ENCODE results near the gene ABI3BP. TPM values are rescaled to one million over a fixed set of nuclear protein-coding genes. Genes with fewer than 3 reads are reported as not detected.

ABI3BP gene
- total and polyA plus RNA-seq, 4 donors: 1.9 to 4.2 (median 2.4) TPM

GRCh38 chr3:100992231-100993012, 799 bp downstream of the ABI3BP start:
- Histone ChIP-seq H3K9ac (ENCODE audit: low read depth in 1 of 2, low read length in 2 of 2) (peak overlapping the region; percentile 27 to 58), H3K4me3 (ENCODE audit: low read depth in 1 of 3, low read length in 3 of 3) (peak overlapping the region; percentile 19 to 22 (median 20)), H3K4me1 (ENCODE audit: control insufficient read depth in 4 of 4, insufficient read depth in 4 of 4, low read length in 3 of 4) (peaks cover 0 to 5% (median 2%) of the 10 kb centered on the region in 4 donors), H3K27me3 (ENCODE audit: control insufficient read depth in 4 of 4, insufficient read depth in 4 of 4, low read length in 3 of 4) (no peaks in the 10 kb centered on the region), H3K27ac (ENCODE audit: low read depth in 1 of 2, low read length in 2 of 2) (peak overlapping the region; percentile 32 to 40), H3K36me3 (ENCODE audit: control insufficient read depth in 4 of 4, insufficient read depth in 3 of 4, low read depth in 1 of 4, low read length in 3 of 4) (no peaks in the 10 kb centered on the region), H3K9me3 (ENCODE audit: control insufficient read depth in 4 of 4, low read length in 3 of 4) (no peaks in the 10 kb centered on the region)
- 11% methylated on average over 3 of the region's 3 CpGs for WGBS
- peak in 1 of 2 donors; percentile 15 for TF ChIP-seq RXRA (IDR thresholded peaks at IDR 0.05)
- peak; percentile 37 to 73 for TF ChIP-seq HNF4A (conservative IDR thresholded peaks at IDR 0.05)
- no peak for TF ChIP-seq SP1 (IDR thresholded peaks at IDR 0.05)
- DNase-seq (ENCODE audit: low spot score): no peak

- no peaks in the 10 kb centered on the region for H3K27me3 ChIP-seq (ENCODE audit: control insufficient read depth in 4 of 4, insufficient read depth in 4 of 4, low read length in 3 of 4)
- H3K27ac ChIP-seq (ENCODE audit: low read depth in 1 of 2, low read length in 2 of 2): no peak overlapping the region
- DNase-seq (ENCODE audit: low spot score): no peak
- peaks cover 0 to 5% (median 2%) of the 10 kb centered on the region in 4 donors for H3K4me1 ChIP-seq (ENCODE audit: control insufficient read depth in 4 of 4, insufficient read depth in 4 of 4, low read length in 3 of 4)
- H3K4me3 ChIP-seq (ENCODE audit: low read depth in 1 of 3, low read length in 3 of 3): no peak overlapping the region
- TF ChIP-seq JUND (IDR thresholded peaks at IDR 0.05): no peak
- no peak for TF ChIP-seq YY1 (IDR thresholded peaks at IDR 0.05)
- TF ChIP-seq FOXA1 (IDR thresholded peaks at IDR 0.05): no peak
- TF ChIP-seq ZBTB33 (IDR thresholded peaks at IDR 0.05): no peak
- TF ChIP-seq EGR1 (IDR thresholded peaks at IDR 0.05; ENCODE audit: low read depth in 2 of 2): no peak
- TF ChIP-seq HNF4G (IDR thresholded peaks at IDR 0.05): no peak
- TF ChIP-seq RXRA (IDR thresholded peaks at IDR 0.05): no peak
- TF ChIP-seq HNF4A (conservative IDR thresholded peaks at IDR 0.05): no peak
- TF ChIP-seq RAD21 (IDR thresholded peaks at IDR 0.05): no peak
- no peak for TF ChIP-seq GABPA (IDR thresholded peaks at IDR 0.05 in 1 of 2, conservative IDR thresholded peaks at IDR 0.05 in 1 of 2)
- TF ChIP-seq TAF1 (conservative IDR thresholded peaks at IDR 0.05): no peak
- TF ChIP-seq REST (IDR thresholded peaks at IDR 0.05): no peak
- no peak for TF ChIP-seq FOXA2 (IDR thresholded peaks at IDR 0.05)
- TF ChIP-seq NR2F2 (IDR thresholded peaks at IDR 0.05): no peak
- TF ChIP-seq MAX (IDR thresholded peaks at IDR 0.05): no peak
- TF ChIP-seq CTCF (IDR thresholded peaks at IDR 0.05; ENCODE audit: low read depth, low read length, missing input control): no peak
- no peak for TF ChIP-seq ATF3 (IDR thresholded peaks at IDR 0.05)
- TF ChIP-seq SP1 (IDR thresholded peaks at IDR 0.05): no peak
- no peaks in the 10 kb centered on the region for H3K9me3 ChIP-seq (ENCODE audit: control insufficient read depth in 4 of 4, low read length in 3 of 4)
- no peaks in the 10 kb centered on the region for H3K36me3 ChIP-seq (ENCODE audit: control insufficient read depth in 4 of 4, insufficient read depth in 3 of 4, low read depth in 1 of 4, low read length in 3 of 4)
- 53% methylated on average over 1 of the region's 1 CpG for WGBS
- no peak overlapping the region for H3K9ac ChIP-seq (ENCODE audit: low read depth in 1 of 2, low read length in 2 of 2)
Measured at GRCh38 chr3:100988080-100988479, 5.1 kb downstream of the ABI3BP start.
